HG03045 (cell line): ENCODE measurements around the gene METTL26.

Experiments used
- ATAC-seq: cut with Tn5 transposase; IDR thresholded peaks from one replicate; pipeline ENCODE4 v1.9.1; 2021; ENCODE audit warnings: mild to moderate bottlenecking, moderate library complexity; ENCODE audit not compliant: unreplicated experiment

METTL26 gene

DNA sequence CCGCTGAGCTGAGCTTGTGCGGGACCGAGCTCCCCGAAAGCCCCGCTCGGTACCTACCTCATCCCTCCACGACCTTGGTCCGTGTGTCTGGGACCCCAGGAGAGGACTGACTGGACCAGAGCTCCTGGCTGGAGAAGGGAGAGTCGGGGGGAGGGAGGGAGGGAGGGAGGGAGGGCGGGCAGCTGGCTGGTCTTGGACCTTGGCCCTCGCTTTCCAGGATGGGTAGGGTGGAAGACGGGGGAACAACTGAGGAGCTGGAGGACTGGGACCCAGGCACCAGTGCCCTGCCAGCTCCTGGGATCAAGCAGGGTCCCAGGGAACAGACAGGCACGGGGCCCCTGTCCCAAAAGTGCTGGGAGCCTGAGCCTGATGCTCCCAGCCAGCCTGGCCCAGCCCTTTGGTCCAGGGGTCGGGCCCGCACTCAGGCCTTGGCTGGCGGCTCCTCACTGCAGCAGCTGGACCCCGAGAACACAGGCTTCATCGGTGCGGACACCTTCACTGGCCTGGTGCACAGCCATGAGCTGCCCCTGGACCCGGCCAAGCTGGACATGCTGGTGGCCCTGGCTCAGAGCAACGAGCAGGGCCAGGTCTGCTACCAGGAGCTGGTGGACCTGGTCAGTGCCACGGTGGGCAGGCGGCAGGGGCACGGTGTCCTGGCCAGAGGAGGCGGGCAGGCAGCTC is 39.9 kb upstream of the METTL26 start:
- ATAC-seq, result no peak

DNA sequence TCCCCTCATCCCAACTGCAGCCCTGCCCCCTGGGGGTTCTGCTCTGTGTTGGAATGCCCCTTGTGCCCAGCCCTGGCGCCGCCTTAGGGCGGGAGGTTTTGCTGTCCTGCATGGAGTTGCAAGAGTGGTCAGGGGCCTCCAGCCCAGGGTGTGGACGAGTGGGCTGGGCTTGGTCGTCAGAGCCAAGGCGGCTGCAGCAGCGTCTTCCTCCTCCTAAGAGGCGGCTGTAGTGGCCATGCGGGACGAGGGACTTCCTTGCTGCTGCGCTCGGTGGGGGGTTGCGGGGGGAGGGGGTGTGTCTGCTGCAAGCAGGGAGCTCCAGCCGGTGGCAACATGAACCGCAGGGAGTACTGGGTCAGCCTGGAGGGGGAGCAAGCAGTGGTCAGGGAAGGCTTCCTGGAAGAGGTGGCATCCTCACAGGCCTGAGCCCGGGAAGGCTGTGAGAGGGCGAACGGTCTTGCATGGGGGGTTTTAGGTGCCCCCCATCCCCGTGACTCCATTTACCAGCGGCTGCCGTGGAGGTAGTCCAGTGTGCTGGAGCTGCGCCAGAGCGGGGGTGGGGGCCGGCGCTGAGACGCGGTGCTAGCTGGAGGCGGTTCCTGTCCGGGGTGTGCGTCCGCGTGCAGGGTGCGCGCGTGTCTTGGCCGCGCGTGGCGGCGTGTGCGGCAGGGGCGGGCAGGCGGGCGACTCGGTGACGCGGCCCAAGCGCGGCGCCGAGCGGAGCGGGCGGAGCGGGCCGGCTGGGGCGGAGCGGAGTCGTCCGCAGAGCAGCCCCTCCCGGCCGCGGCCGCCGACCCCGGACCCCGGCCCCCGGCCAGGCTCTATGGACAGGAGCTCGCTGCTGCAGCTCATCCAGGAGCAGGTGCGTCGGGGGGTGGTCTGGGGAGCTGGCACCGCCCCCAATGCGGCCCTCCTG is 39.1 kb upstream of the METTL26 start, which contains the start of gene RHBDL1:
TSS of gene RHBDL1 (plus strand) at position 704 of the 916 bp plus-strand sequence. CDS start at position 824, 120 bp downstream.
- ATAC-seq, result no peak

DNA sequence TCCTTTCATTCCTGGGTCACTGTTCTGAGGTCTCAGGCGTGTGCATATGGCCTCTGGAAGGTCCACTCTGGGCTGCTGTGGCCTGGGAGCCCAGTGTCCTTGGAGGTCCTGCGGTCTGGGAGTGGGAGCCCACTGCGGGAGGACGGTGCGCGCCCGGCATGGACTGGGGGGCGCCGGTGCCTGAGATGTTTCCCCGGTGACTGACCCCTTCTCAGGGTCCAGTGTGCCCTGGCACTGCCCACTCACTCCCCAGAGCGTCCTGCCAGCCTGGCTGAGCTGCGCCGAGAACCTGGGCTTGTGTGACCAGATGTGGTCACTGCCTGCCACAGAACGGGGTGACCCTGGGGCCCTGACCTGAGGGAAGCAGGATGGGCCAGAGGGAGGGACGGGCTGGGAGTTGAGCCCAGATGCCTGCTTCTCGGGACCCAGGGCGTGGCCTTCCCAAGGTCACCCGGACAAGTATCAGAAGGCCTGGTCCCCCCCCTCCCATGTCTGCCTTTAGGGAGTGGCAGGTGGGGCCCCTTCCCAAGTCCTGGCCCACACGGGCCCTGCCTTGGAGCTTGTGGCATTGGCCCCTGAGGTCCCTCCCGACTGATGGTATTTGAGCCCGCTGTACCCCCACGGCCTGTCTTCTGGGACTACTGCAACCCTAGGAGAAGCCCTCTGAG is 38.2 kb upstream of the METTL26 start:
- ATAC-seq, result no peak

DNA sequence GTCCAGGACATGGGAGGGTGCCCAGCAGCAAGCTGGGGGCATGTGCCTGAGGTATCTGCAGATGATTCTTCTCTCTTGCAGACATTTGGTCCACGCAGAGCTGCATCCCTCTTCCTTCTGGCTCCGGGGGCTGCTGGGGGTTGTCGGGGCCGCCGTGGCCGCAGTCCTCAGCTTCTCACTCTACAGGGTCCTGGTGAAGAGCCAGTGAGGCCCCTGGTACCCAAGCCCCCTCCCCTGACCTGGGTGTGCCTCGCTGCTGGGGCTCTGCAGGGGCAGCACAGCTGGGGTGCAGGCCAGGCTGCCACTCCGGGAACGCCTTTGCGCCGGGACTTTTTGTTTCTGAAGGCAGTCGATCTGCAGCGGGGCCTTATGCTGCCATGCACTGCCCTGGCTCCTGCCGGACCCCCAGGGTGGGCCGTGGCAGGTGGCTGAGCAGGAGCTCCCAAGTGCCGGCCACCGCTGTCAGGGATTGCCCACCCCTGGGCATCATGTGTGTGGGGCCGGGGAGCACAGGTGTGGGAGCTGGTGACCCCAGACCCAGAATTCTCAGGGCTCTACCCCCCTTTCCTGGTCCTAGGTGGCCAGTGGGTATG is 37.4 kb upstream of the METTL26 start:
- ATAC-seq, result no peak

DNA sequence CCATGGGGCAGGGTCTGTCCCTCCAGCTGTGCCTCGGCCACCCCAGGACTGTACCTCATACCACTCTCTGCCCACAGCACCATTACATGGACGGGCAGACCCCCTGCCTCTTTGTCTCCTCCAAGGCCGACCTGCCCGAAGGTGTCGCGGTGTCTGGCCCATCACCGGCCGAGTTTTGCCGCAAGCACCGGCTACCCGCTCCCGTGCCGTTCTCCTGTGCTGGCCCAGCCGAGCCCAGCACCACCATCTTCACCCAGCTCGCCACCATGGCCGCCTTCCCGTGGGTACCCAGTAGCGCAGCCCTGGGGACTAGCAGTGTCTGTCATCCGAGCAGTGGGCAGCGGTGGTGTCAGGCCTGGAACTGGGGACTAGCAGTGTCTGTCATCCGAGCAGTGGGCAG is 36.7 kb upstream of the METTL26 start:
- ATAC-seq, result no peak

DNA sequence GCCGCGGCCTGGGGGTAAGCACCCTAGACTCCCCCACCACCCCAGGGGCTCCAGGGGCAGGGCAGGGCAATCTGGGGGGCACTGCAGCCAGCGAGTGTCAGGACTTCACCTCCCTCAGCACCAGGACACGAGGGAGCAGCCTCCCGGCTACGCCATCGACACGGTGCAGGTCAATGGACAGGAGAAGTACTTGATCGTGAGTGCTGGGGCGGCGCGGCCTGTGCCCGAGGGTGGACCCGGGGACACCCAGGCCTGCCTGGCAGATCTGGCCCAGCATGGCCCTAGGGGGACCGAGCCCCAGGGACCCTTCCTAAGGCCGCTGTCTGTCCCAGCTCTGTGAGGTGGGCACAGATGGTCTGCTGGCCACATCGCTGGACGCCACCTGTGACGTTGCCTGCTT is 36.3 kb upstream of the METTL26 start:
- ATAC-seq, result no peak

DNA sequence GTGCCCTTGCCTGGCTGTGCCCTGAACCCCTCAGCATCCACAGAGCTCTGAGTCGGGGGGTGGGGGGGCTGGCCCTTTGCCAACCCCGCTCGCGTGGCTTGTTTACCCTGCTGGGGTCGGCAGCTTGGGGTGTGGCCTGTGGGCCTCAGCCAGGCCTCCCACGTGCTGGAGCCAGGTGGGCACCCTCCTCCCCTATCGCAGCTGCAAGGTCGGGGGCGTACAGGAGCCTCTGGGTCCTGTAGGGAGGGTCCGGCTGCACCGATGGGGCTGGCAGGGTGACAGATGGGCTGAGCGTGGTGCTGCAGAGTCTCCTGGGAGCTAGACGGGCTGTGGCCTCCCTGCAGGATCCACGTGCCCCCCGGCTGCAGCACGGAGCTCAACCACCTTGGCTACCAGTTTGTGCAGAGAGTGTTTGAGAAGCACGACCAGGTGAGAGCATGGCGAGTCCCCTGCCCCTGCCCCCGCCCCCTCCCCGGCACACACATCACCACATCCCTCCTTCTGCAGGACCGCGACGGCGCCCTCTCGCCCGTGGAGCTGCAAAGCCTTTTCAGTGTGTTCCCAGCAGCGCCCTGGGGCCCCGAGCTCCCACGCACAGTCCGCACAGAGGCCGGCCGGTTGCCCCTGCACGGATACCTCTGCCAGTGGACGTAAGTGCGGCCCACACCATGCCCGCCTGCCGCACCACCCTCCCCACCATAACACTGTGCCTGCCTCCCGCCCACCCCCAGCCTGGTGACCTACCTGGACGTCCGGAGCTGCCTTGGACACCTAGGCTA is 35.4 kb upstream of the METTL26 start:
- no peak for ATAC-seq

DNA sequence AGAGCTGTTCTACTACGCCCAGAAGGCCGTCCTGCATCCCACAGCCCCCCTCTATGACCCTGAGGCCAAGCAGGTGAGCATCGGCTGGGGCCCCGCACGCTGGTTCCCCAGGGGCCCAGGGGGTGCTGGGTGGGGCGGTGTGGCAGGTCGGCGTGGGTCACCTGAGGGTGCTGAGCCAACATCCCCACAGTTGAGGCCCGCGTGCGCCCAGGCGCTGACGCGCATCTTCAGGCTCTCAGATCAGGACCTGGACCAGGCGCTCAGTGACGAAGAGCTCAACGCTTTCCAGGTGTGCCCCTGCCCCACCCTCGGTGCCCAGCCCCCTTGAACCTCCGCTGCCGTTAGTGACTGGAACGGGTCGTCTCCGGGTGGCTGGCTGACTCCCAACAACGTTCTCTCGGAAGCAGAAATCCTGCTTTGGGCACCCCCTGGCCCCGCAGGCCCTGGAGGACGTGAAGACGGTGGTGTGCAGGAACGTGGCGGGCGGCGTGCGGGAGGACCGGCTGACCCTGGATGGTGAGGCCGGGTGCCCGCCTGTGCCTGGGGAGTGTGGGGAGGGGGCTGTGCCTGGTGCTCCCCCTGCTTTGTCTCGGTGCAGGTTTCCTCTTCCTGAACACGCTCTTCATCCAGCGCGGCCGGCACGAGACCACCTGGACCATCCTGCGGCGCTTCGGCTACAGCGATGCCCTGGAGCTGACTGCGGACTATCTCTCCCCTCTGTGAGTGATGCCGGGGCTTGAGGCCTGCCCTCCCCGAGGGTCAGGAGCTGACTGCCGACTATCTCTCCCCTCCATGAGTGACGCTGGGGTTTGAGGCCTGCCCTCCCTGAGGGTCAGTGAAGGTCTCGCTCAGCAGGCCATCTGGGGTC is 34.6 kb upstream of the METTL26 start:
- ATAC-seq, result no peak

DNA sequence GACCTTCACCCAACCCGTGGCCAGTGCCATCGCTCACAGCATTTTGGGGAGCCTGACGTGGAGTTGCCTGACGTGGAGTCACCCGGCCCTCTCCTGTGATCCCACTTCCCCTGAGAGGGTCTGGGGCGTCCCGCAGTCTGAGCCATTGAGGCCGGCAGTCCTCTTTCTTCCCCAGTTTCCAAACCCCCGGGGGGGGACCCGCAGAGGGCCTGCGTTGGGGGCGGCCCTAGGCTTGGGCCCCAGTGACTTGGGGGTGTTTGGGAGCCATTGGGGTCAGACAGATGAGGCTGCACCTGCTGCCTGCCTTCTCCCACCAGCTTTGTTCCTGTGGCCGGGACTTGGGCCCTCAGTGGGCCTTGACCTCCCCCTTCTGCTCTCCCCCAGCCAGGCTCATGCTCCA is 33.6 kb upstream of the METTL26 start:
- ATAC-seq, result no peak

DNA sequence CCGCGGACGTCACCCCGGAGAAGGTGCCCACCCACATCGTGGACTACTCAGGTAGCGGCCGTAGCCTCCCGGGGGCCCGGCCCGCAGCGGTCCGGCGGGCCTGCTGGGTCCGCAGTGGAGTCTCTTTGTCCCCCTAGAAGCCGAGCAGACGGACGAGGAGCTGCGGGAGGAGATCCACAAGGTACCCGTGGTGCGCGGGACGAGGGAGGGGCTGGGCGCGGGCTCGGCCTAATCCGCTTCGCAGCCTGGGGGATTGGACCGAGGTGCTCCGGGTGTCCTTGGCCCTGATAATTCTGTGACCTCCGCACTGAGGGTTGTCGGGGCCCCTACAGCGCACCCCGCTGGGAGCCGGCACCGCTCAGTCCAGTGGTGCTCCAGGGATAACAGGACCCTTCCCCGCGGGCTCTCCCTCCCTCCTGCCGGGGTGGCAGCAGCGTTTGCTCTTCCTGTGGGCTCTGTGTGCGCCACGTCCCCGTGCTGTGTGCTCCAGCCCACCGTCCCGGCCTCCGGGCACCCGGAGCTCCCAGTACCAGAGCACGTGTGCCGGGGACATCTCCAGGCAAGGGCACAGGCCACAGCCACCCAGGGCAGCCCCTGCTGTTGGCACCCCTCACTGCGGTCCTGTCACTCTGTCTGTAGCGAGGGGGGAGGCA is 32.5 kb upstream of the METTL26 start:
- ATAC-seq, result no peak

DNA sequence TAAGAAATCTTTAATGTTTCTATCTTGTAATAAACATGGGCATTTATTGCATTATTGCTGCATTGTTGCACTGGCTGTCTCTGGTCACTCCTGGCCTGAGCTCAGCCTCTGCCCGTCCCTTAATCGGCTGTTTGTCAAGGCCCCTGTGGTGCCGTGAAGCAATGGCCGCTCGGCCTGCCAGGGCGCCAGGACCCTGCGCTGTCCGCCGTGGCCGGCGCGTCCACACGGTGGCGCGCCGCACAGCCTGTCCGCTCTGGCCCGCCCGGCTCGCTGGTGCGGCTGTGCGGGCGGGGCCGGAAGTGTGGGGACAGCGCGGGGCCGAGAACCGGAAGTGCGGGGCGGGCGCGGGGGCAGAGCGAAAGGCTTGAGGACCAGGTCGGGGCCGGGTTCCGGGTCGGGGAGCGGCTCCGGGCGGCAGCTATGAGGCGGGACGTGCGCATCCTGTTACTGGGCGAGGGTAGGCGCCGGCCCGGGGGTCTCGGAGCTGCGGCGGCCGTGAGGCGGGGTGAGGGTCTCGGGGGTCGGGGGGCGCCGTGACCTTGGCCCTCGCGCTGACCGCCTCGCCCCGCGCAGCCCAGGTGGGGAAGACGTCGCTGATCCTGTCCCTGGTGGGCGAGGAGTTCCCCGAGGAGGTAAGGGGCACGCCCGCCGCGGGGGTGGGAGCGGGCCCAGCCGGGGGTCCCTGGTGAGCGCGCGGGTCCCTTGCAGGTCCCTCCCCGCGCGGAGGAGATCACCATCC is 31.8 kb upstream of the METTL26 start, which contains the start of gene RHOT2:
TSS of gene RHOT2 (plus strand) at position 353 of the 739 bp plus-strand sequence. CDS start at position 421, 68 bp downstream.
- ATAC-seq, result peak; percentile 72

DNA sequence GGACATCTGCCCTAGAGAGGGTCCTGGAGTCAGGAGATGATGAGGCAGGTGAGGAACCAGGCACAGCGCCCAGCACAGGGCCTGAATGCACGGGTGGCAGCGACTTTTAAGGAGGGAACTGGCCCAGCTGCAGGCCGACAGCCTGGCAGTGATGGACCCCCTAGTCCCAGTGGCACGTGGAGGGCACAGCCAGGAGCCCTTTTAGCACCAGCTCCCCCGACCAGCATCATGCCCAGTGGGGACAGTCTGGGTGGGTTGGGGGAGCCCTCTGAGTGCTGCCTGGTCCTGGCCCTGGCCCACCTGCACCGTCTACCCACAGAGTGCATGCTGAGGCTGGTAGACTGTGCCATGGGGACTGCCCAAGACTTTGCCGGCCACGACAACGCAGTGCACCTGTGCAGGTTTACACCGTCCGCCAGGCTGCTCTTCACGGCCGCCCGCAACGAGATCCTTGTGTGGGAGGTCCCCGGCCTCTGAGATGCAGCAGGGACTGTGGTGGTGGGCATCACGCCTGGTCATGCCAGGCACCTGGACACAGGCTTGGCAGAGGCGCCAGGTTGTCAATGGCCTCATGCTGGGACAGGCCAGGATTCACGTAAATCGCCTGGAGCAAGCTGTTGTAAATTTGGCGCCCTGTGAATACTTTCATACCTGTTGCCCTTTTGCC is 31.1 kb upstream of the METTL26 start:
- ATAC-seq, result no peak

DNA sequence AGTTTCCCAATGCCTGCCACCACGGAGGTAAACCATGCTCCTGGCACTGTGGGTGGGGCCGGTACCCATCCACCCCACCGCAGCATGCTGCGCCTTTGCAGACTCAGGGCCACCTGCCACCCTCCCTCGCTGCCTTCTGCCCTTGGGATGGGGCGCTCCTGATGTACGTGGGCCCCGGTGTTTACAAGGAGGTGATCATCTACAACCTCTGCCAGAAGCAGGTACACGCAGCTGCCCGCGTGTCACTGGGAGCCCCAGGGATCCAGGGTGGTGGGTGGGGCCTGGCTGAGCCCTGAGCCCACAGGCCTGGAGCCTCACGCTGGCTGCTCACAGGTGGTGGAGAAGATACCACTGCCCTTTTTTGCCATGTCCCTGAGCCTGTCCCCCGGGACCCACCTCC is 30.5 kb upstream of the METTL26 start:
- ATAC-seq, result no peak

DNA sequence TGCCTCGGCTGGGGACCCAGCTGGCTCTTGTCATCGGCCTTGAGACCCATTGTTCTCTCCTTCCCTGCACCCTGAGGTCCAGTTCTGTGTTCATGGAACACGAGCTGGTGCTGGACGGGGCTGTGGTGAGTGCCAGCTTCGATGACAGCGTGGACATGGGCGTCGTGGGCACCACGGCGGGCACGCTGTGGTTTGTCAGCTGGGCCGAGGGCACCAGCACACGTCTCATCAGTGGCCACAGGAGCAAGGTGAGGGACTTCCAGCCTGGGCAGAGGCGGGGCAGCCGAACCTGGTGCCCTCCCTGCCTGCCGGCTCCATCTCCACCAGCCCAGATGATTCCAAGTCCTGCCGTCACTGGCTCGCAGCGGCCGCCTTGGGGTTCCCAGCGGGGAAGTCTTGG is 26.5 kb upstream of the METTL26 start:
- ATAC-seq, result no peak

DNA sequence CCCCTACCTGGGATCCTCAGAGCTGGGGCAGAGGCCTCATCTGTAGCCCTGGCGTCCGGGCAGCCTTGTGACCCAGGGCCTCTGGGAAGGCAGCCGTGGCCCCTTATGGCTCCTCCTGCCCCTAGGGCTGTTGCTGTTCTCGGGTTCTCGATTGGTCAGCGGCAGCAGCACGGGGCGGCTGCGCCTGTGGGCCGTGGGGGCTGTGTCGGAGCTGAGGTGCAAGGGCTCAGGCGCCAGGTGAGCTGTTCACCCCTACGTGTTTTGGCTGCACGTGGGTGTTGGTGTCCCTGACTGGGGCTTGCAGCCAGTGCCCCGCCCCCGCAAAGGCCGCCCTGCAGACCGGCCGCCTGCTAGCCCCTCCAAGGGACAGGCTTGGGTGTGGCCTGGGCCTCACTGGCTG is 26.0 kb upstream of the METTL26 start:
- ATAC-seq, result no peak

DNA sequence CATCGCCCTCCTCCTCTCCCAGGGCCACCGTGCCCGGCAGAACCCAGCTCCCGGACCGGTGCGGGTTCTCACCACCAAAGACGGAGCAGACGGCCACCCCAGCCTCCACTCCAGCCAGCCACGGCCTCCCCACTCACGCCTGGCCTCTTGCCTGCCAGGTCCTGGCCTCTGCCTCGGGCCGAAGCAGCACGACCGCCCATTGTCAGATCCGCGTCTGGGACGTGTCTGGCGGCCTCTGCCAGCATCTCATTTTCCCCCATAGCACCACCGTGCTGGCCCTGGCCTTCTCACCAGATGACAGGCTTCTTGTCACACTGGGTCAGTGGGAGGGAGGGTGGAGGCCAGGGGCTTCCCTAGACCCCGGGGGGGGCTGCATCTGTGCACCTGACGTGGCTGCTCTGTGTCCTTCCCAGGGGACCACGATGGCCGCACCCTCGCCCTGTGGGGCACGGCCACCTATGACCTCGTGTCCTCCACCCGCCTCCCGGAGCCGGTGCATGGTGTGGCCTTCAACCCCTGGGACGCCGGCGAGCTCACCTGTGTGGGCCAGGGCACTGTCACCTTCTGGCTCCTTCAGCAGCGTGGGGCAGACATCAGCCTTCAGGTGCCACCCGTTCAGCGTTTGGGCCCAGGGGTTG is 25.2 kb upstream of the METTL26 start:
- peak; percentile 2 for ATAC-seq
